Kidney epithelial cell (primary cell): Measurements from ENCODE around the gene ATXN1L. TPM values are rescaled to one million over a fixed set of nuclear protein-coding genes. Genes with fewer than 3 reads are reported as not detected.

ENCODE experiments used
- DNase-seq: peaks from one replicate; pipeline ENCODE4 v3.0.0-alpha.2; 2010; ENCODE audit warnings: low read depth
- H3K27me3 ChIP-seq: 2 replicates; pipeline ENCODE4 v1.6.0; 2011; ENCODE audit warnings: low read length; ENCODE audit not compliant: control insufficient read depth, insufficient read depth
- H3K36me3 ChIP-seq: 2 replicates; pipeline ENCODE4 v1.5.1; 2011; ENCODE audit warnings: low read length; ENCODE audit not compliant: control insufficient read depth, insufficient read depth
- H3K4me3 ChIP-seq: 2 replicates; pipeline ENCODE4 v1.5.1; 2011; ENCODE audit warnings: low read depth, mild to moderate bottlenecking, control low read depth, low read length
- total RNA-seq: library from RNA; depleted of rRNA; stranded (reverse); fragments of >200 nt; gene quantifications from 2 replicates; pipeline ENCODE4 v1.2.3, GENCODE V29; 2015
- TF ChIP-seq, protein P1 (sequence below): IDR thresholded peaks from 2 replicates; pipeline ENCODE4 v1.5.1; 2011; ENCODE audit warnings: mild to moderate bottlenecking, moderate library complexity, low read length, control low read depth, inconsistent platforms; ENCODE audit not compliant: insufficient read depth, poor library complexity, severe bottlenecking

Gene ATXN1L
- total RNA-seq, 1 donor from 2014 or later: 25.7 TPM

DNA sequence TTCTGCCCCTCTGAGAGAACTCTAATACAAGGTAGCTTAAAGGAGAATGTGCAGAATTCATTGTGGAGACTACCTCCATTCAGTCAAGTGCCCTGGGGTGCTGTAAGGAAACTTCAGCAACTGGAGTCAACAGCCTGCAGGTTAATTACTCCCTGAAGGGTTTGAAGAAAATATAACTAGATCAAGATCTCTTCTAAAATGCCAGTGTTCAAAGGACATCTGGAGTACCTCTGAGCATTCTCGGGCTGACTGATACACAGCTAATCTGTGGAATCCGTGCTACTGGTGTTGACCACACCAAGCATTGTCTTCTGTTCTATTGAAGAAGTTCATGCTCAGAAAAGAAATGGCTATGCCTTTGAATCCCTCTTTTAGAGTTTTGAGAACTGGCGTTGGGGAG is 11.5 kb upstream of the ATXN1L start:
- no peak overlapping the region for H3K4me3 ChIP-seq
- TF ChIP-seq, protein P1, sequence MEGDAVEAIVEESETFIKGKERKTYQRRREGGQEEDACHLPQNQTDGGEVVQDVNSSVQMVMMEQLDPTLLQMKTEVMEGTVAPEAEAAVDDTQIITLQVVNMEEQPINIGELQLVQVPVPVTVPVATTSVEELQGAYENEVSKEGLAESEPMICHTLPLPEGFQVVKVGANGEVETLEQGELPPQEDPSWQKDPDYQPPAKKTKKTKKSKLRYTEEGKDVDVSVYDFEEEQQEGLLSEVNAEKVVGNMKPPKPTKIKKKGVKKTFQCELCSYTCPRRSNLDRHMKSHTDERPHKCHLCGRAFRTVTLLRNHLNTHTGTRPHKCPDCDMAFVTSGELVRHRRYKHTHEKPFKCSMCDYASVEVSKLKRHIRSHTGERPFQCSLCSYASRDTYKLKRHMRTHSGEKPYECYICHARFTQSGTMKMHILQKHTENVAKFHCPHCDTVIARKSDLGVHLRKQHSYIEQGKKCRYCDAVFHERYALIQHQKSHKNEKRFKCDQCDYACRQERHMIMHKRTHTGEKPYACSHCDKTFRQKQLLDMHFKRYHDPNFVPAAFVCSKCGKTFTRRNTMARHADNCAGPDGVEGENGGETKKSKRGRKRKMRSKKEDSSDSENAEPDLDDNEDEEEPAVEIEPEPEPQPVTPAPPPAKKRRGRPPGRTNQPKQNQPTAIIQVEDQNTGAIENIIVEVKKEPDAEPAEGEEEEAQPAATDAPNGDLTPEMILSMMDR: no peak
- DNase-seq: no peak
- no peaks in the 10 kb centered on the region for H3K36me3 ChIP-seq
- no peaks in the 10 kb centered on the region for H3K27me3 ChIP-seq

DNA sequence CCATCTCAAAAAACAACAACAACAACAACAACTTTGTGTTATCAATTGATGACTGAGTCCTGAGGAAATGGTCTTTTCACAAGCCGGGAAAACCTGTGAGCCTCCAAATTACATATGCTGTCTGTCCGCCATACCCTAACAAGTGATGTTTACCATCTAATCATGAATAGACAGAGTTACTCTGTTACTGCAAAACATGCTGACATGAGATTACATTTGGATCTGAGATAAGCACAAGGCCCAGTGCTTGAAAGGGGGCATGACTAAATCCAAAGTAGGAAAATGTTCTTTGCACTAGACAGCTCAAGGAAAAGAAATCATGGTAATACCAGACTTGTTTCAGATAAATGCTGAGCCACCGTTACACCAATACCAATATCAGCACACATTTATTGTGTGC is 8.6 kb upstream of the ATXN1L start:
- Histone ChIP-seq H3K4me3 (no peak overlapping the region), H3K36me3 (no peaks in the 10 kb centered on the region), H3K27me3 (no peaks in the 10 kb centered on the region)
- TF ChIP-seq, protein P1: no peak
- DNase-seq: no peak

DNA sequence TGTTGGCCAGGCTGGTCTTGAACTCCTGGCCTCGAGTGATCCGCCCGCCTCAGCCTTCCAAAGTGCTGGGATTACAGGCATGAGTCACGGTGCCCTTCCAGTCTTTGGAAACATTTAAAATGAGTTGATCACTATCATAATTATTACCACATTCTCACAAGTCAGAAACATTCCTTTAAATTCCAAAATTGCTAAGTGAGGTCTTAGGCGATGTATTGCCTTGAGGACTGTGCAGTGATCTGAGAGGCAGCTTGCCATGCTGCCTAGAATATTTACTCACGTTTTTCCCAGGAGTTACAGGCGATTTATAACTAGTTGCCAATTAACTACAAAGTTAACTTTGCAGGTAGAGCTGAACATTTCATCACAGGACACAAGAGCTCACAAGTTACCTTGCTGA is 5.7 kb upstream of the ATXN1L start:
- Histone ChIP-seq H3K36me3 (no peaks in the 10 kb centered on the region), H3K27me3 (no peaks in the 10 kb centered on the region), H3K4me3 (no peak overlapping the region)
- TF ChIP-seq, protein P1: no peak
- DNase-seq: no peak

DNA sequence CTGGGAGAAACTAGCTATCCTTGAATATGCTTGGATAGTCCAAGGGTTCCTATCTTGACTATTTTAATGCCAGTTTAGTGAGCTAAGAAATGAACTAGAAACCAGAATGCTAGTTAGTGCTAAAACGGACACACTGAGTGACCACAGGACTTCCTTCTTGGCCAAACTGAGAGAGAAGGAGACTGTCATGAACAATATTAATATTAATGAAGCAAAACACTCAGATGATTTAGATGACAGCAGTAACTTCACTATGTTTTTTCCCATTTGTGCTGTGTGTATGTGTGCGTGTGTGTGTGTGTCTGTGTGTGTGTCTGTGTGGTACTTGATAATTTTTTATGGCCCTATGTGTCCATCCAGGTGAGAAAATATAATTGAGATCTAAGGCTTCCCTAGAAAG is 2.2 kb upstream of the ATXN1L start:
- Histone ChIP-seq H3K27me3 (no peaks in the 10 kb centered on the region), H3K36me3 (no peaks in the 10 kb centered on the region), H3K4me3 (no peak overlapping the region)
- DNase-seq: no peak
- TF ChIP-seq, protein P1: no peak

DNA sequence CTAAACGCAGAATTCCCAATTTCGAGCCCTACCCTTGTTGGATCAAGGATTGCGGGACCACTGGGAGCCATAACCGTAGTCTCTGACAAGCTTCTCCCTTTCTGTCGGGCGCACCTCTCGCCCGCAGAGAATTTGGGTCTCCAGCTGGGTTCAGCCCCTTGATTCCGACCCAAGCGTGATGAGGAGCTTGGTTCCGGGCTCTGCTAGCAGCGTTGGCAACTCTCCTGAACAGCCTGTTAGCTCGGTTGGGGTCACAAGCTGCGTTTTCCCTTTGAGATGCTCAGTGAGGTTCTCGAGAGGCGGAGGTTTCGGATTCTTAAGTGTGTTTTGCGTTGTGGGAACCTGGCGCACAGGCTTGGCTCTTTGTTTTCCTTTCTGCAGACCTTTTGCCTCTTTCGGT is 655 bp downstream of the ATXN1L start:
- H3K36me3 ChIP-seq: peaks cover 3% of the 10 kb centered on the region
- H3K4me3 ChIP-seq: peak overlapping the region; percentile 99
- no peaks in the 10 kb centered on the region for H3K27me3 ChIP-seq
- no peak for DNase-seq
- TF ChIP-seq, protein P1: no peak

DNA sequence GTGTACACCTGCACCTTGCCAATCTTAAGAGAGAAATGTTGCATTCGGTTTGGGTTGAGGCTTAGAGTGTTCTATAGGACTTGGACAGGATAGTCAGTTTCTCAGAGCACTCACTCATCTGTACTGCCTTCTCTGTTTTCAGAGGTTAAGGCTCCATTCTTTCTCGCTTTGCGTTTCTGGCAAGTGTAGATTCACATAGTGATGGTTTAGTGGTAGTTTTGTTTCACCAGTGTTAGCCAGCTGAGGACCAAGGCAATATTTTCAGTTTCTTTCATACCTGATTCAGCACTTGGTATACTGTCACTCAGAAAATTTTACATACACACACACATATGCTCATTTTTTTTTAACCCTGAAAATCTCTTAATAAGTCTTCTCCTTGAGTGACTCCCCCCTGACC is 1.3 kb downstream of the ATXN1L start:
- TF ChIP-seq, protein P1: no peak
- Histone ChIP-seq H3K27me3 (no peaks in the 10 kb centered on the region), H3K36me3 (peaks cover 3% of the 10 kb centered on the region), H3K4me3 (peak overlapping the region; percentile 99)
- no peak for DNase-seq
